Ovary (tissue), 3 donors: ENCODE data around the gene KLHL41.

Experiments
- POLR2A ChIP-seq: fragments of 450-650 bp; IDR thresholded peaks from one replicate; pipeline ENCODE4 v1.6.1; 2017; ENCODE audit warnings: antibody characterized with exemption, mild to moderate bottlenecking, moderate library complexity
- TF ChIP-seq, protein P1 (sequence below), 3 donors: fragments of 450-650 bp in 2 of 3; fragments of 200-600 bp in 1 of 3; IDR thresholded peaks; one replicate each; pipeline versions ENCODE4 v1.5.1 to v1.8.0; 2016 to 2022; ENCODE audit warnings: antibody characterized with exemption in 3 of 3, mild to moderate bottlenecking in 1 of 3
- donor health status: DM: no; HTN: no; CAD: no.

DNA sequence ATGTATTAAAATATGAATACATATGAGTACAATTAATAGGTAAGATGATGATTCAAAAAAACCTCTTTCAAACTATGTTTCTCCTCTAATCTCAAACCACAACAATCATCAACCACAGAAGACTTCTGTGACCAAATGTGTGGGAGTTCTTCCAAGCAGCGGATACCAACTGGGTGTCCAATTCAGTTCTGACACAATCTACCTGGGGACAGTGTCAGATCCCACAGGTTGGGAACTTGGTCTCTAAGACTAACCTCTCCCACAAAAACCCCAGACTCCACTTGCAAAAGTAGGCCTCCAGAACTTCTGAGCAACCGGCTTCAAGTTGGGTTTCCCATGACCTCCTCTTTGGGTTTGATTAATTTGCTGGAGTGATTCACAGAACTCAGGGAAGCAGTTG lies 37.3 kb downstream of the KLHL41 start:
- TF ChIP-seq, protein P1, sequence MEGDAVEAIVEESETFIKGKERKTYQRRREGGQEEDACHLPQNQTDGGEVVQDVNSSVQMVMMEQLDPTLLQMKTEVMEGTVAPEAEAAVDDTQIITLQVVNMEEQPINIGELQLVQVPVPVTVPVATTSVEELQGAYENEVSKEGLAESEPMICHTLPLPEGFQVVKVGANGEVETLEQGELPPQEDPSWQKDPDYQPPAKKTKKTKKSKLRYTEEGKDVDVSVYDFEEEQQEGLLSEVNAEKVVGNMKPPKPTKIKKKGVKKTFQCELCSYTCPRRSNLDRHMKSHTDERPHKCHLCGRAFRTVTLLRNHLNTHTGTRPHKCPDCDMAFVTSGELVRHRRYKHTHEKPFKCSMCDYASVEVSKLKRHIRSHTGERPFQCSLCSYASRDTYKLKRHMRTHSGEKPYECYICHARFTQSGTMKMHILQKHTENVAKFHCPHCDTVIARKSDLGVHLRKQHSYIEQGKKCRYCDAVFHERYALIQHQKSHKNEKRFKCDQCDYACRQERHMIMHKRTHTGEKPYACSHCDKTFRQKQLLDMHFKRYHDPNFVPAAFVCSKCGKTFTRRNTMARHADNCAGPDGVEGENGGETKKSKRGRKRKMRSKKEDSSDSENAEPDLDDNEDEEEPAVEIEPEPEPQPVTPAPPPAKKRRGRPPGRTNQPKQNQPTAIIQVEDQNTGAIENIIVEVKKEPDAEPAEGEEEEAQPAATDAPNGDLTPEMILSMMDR (IDR thresholded peaks at IDR 0.05), result no peak
- no peak for TF ChIP-seq POLR2A
